Small intestine (tissue), 7 donors: Measurements from ENCODE around the gene TRPM5. TPM values are rescaled to one million over a fixed set of nuclear protein-coding genes. Genes with fewer than 3 reads are reported as not detected.

Source experiments
- DNase-seq, 2 donors: peaks; one replicate each; pipeline versions ENCODE4 v3.0.0 to v3.0.0-alpha.2; 2013
- FAIRE-seq: peaks from 2 replicates; lab custom pipeline; 2012; peaks lifted over from hg19 to GRCh38; lab: Jason Lieb, UNC
- H3K27ac ChIP-seq, 3 donors: one replicate each; pipeline ENCODE4 v1.5.1; 2013; ENCODE audit warnings: low read length in 2 of 3, mild to moderate bottlenecking in 2 of 3, control low read depth in 1 of 3, inconsistent platforms in 1 of 3, low read depth in 1 of 3, moderate library complexity in 1 of 3
- H3K27me3 ChIP-seq, 3 donors: one replicate each; pipeline ENCODE4 v1.6.1; 2013; ENCODE audit warnings: low read length in 3 of 3, inconsistent platforms in 1 of 3; ENCODE audit not compliant: control insufficient read depth in 3 of 3, insufficient read depth in 3 of 3
- H3K36me3 ChIP-seq, 3 donors: one replicate each; pipeline ENCODE4 v1.6.1; 2013; ENCODE audit warnings: low read length in 3 of 3, inconsistent platforms in 1 of 3, low read depth in 1 of 3, mild to moderate bottlenecking in 1 of 3, moderate library complexity in 1 of 3; ENCODE audit not compliant: control insufficient read depth in 3 of 3, insufficient read depth in 2 of 3
- H3K4me1 ChIP-seq, 3 donors: one replicate each; pipeline ENCODE4 v1.6.1; 2013; ENCODE audit warnings: low read length in 2 of 3, inconsistent platforms in 1 of 3, low read depth in 1 of 3, mild to moderate bottlenecking in 1 of 3, moderate library complexity in 1 of 3; ENCODE audit not compliant: control insufficient read depth in 3 of 3, insufficient read depth in 2 of 3
- H3K4me3 ChIP-seq, 3 donors: one replicate each; pipeline ENCODE4 v1.5.1; 2013; ENCODE audit warnings: low read length in 3 of 3, control low read depth in 1 of 3, inconsistent platforms in 1 of 3, low read depth in 1 of 3, mild to moderate bottlenecking in 1 of 3, moderate library complexity in 1 of 3
- H3K9me3 ChIP-seq, 2 donors: one replicate each; pipeline ENCODE4 v1.6.1; 2013; ENCODE audit warnings: low read depth in 1 of 2, low read length in 1 of 2; ENCODE audit not compliant: control insufficient read depth in 2 of 2, insufficient read depth in 1 of 2
- WGBS, 3 donors: extraction: QIAGEN DNeasy Blood & Tissue Kit; methylation state at CpG; one replicate each; pipeline ENCODE4 v1.1.7; 2013; 5-methylcytosine and 5-hydroxymethylcytosine counted together
- polyA plus RNA-seq, 4 donors: library from polyadenylated mRNA; stranded (reverse) in 3 of 4; unstranded in 1 of 4; fragments of 200-250 nt in 3 of 4; fragments of 120-200 nt in 1 of 4; gene quantifications; one replicate each; pipeline versions ENCODE4 v1.2.1 to v1.2.3, GENCODE V29; 2013
- donor health status: healthy with polysubstance abuse.
- donor health status: control.
- donor health status: control.
- donor health status: Bipolar disorder and iron deficiency.
- donor health status: healthy.

The TRPM5 gene
- polyA plus RNA-seq, 4 donors, result 1.3 to 10.0 (median 2.9) TPM

- H3K4me1 ChIP-seq, result peaks cover 0 to 25% (median 4%) of the 10 kb centered on the region in 3 donors
- FAIRE-seq (no peak), DNase-seq (no peak)
- 58 to 60% (median 58%) methylated on average over 12 of the region's 12 CpGs for WGBS, 3 donors
- H3K4me3 ChIP-seq, result no peak overlapping the region
- peaks cover 0 to 5% of the 10 kb centered on the region in 2 donors for H3K9me3 ChIP-seq
- peaks cover 0 to 23% (median 0%) of the 10 kb centered on the region in 3 donors for H3K27me3 ChIP-seq
- no peak overlapping the region for H3K27ac ChIP-seq
- H3K36me3 ChIP-seq, result peaks cover 0 to 11% (median 0%) of the 10 kb centered on the region in 3 donors
Measured at GRCh38 chr11:2447253-2447950, 3.1 kb upstream of the TRPM5 start.

GRCh38 chr11:2446590-2447252 lies 2.4 kb upstream of the TRPM5 start:
- FAIRE-seq, result no peak
- Histone ChIP-seq H3K9me3 (peaks cover 0 to 5% of the 10 kb centered on the region in 2 donors), H3K27me3 (peaks cover 0 to 23% (median 0%) of the 10 kb centered on the region in 3 donors), H3K27ac (peak overlapping the region in 1 of 3 donors; percentile 55), H3K36me3 (peaks cover 0 to 11% (median 0%) of the 10 kb centered on the region in 3 donors), H3K4me3 (peak overlapping the region in 1 of 3 donors; percentile 75), H3K4me1 (peaks cover 0 to 25% (median 4%) of the 10 kb centered on the region in 3 donors)
- WGBS, 3 donors, result 14 to 45% (median 25%) methylated on average over 15 of the region's 15 CpGs
- no peak for DNase-seq

GRCh38 chr11:2445746-2446551 lies 1.6 kb upstream of the TRPM5 start:
- peaks cover 0 to 5% of the 10 kb centered on the region in 2 donors for H3K9me3 ChIP-seq
- H3K27me3 ChIP-seq, result peaks cover 0 to 23% (median 0%) of the 10 kb centered on the region in 3 donors
- 10 to 46% (median 24%) methylated on average over 21 to 23 of the region's 23 CpGs for WGBS, 3 donors
- H3K36me3 ChIP-seq, result peaks cover 0 to 6% (median 0%) of the 10 kb centered on the region in 3 donors
- peak overlapping the region; percentile 37 to 75 (median 37) for H3K4me3 ChIP-seq
- peaks cover 0 to 31% (median 8%) of the 10 kb centered on the region in 3 donors for H3K4me1 ChIP-seq
- no peak for FAIRE-seq
- DNase-seq, result peak; percentile 49 to 56
- H3K27ac ChIP-seq, result peak overlapping the region in 2 of 3 donors; percentile 45 to 75

GRCh38 chr11:2444821-2445745 lies 769 bp upstream of the TRPM5 start, which contains the start of gene KCNQ1:
TSS of gene KCNQ1 (plus strand) at chr11:2445008. CDS start at chr11:2445099, 91 bp downstream.
- Histone ChIP-seq H3K4me3 (peak within 1 kb of the TSS; percentile 37 to 75 (median 50)), H3K27me3 (peaks cover 0 to 23% (median 0%) of the 10 kb centered on the region in 3 donors), H3K27ac (peak within 1 kb of the TSS in 2 of 3 donors; percentile 45 to 75), H3K36me3 (peaks cover 0 to 3% (median 0%) of the 10 kb centered on the region in 3 donors), H3K4me1 (peaks cover 0 to 32% (median 8%) of the 10 kb centered on the region in 3 donors), H3K9me3 (peaks cover 0 to 5% of the 10 kb centered on the region in 2 donors)
- FAIRE-seq (no peak), DNase-seq (peak; percentile 79 to 81)
- WGBS, 3 donors, result 1 to 2% (median 1%) methylated on average over 36 to 116 of the region's 116 CpGs

- FAIRE-seq (no peak), DNase-seq (peak in 1 of 2 donors; percentile 36)
- Histone ChIP-seq H3K4me1 (peaks cover 0 to 32% (median 8%) of the 10 kb centered on the region in 3 donors), H3K27me3 (peaks cover 0 to 23% (median 0%) of the 10 kb centered on the region in 3 donors), H3K9me3 (peaks cover 0 to 5% of the 10 kb centered on the region in 2 donors), H3K27ac (peak overlapping the region in 1 of 3 donors; percentile 18), H3K4me3 (no peak overlapping the region), H3K36me3 (peaks cover 0 to 3% (median 0%) of the 10 kb centered on the region in 3 donors)
- WGBS, 3 donors, result 18 to 49% (median 34%) methylated on average over 11 of the region's 11 CpGs
Measured at GRCh38 chr11:2443406-2443805, 908 bp downstream of the TRPM5 start.

- Histone ChIP-seq H3K36me3 (peaks cover 0 to 2% (median 0%) of the 10 kb centered on the region in 3 donors), H3K27me3 (peaks cover 0 to 23% (median 0%) of the 10 kb centered on the region in 3 donors), H3K27ac (no peak overlapping the region), H3K9me3 (peaks cover 0 to 5% of the 10 kb centered on the region in 2 donors), H3K4me3 (no peak overlapping the region), H3K4me1 (peaks cover 0 to 32% (median 8%) of the 10 kb centered on the region in 3 donors)
- FAIRE-seq, result no peak
- DNase-seq, result peak; percentile 75 to 86
- 23 to 56% (median 30%) methylated on average over 2 of the region's 2 CpGs for WGBS, 3 donors
Measured at GRCh38 chr11:2442589-2442988, 1.7 kb downstream of the TRPM5 start.

- FAIRE-seq, result no peak
- H3K4me1 ChIP-seq, result peaks cover 0 to 29% (median 4%) of the 10 kb centered on the region in 3 donors
- H3K4me3 ChIP-seq, result no peak overlapping the region
- WGBS, 3 donors, result 10 to 51% (median 40%) methylated on average over 4 of the region's 4 CpGs
- no peaks in the 10 kb centered on the region for H3K36me3 ChIP-seq
- DNase-seq, result peak; percentile 61 to 75
- H3K27ac ChIP-seq, result no peak overlapping the region
- H3K27me3 ChIP-seq, result peaks cover 0 to 22% (median 0%) of the 10 kb centered on the region in 3 donors
- H3K9me3 ChIP-seq, result peaks cover 0 to 5% of the 10 kb centered on the region in 2 donors
Measured at GRCh38 chr11:2441171-2441570, 3.1 kb downstream of the TRPM5 start.
